HepG2 (cell line): Measurements from ENCODE around the gene SHANK2. TPM values are rescaled to one million over a fixed set of nuclear protein-coding genes. Genes with fewer than 3 reads are reported as not detected.

Experiments
- CHD4 ChIP-seq: fragments of 200-600 bp; sonication (generic); IDR thresholded peaks from 2 replicates; pipeline ENCODE4 v1.7.0; 2017; ENCODE audit warnings: mild to moderate bottlenecking, low read length, borderline replicate concordance
- GABPA ChIP-seq, 2 experiments: IDR thresholded peaks; 2 replicates each; pipeline ENCODE4 v1.6.1; 2011 to 2016; ENCODE audit warnings: low read depth in 2 of 2, low read length in 1 of 2, missing biosample characterization in 1 of 2, missing genetic modification characterization in 1 of 2
- KDM5B ChIP-seq: sonication (generic); formaldehyde crosslinking; IDR thresholded peaks from 2 replicates; pipeline ENCODE4 v1.4.0; 2020; ENCODE audit warnings: missing genetic modification reagents, mild to moderate bottlenecking, borderline replicate concordance
- NKX3-1 ChIP-seq: sonication (generic); formaldehyde crosslinking; IDR thresholded peaks from 2 replicates; pipeline ENCODE4 v1.5.0; 2020; ENCODE audit warnings: missing genetic modification reagents
- PHF8 ChIP-seq: sonication (generic); formaldehyde crosslinking; IDR thresholded peaks from 2 replicates; pipeline ENCODE4 v1.5.0; 2020; ENCODE audit warnings: missing genetic modification reagents
- POGK ChIP-seq: sonication (generic); formaldehyde crosslinking; conservative IDR thresholded peaks from 2 replicates; pipeline ENCODE4 v1.8.0; 2022; ENCODE audit warnings: mild to moderate bottlenecking, moderate library complexity, missing genetic modification reagents
- TBX3 ChIP-seq: fragments of 450-650 bp; IDR thresholded peaks from 2 replicates; pipeline ENCODE4 v1.6.1; 2017; ENCODE audit warnings: antibody characterized with exemption, mild to moderate bottlenecking, inconsistent platforms, borderline replicate concordance
- TCF7L2 ChIP-seq: IDR thresholded peaks from 2 replicates; pipeline ENCODE4 v1.6.1; 2011; ENCODE audit warnings: mild to moderate bottlenecking, low read depth, low read length, moderate library complexity
- UBTF ChIP-seq: sonication (generic); formaldehyde crosslinking; IDR thresholded peaks from 2 replicates; pipeline ENCODE4 v1.4.0; 2020; ENCODE audit warnings: mild to moderate bottlenecking, missing genetic modification reagents
- ZFP90 ChIP-seq: sonication (generic); formaldehyde crosslinking; IDR thresholded peaks from 2 replicates; pipeline ENCODE4 v1.8.0; 2022; ENCODE audit warnings: missing genetic modification reagents, mild to moderate bottlenecking, inconsistent platforms, borderline replicate concordance
- ZFYVE20 ChIP-seq: sonication (generic); formaldehyde crosslinking; IDR thresholded peaks from 2 replicates; pipeline ENCODE4 v1.8.0; 2023; ENCODE audit warnings: low read depth, mild to moderate bottlenecking, moderate library complexity, missing genetic modification reagents, borderline replicate concordance
- ZNF20 ChIP-seq: sonication (generic); formaldehyde crosslinking; IDR thresholded peaks from 2 replicates; pipeline ENCODE4 v1.4.0; 2020; ENCODE audit warnings: mild to moderate bottlenecking, moderate library complexity, missing genetic modification reagents
- ZNF451 ChIP-seq: sonication (generic); formaldehyde crosslinking; IDR thresholded peaks from 2 replicates; pipeline ENCODE4 v1.5.0; 2020; ENCODE audit warnings: mild to moderate bottlenecking, missing genetic modification reagents
- ZNF607 ChIP-seq: sonication (generic); formaldehyde crosslinking; IDR thresholded peaks from 2 replicates; pipeline ENCODE4 v1.5.1; 2020; ENCODE audit warnings: missing genetic modification reagents, mild to moderate bottlenecking, borderline replicate concordance
- ZNF670 ChIP-seq: sonication (generic); formaldehyde crosslinking; IDR thresholded peaks from 2 replicates; pipeline ENCODE4 v1.8.0; 2022; ENCODE audit warnings: mild to moderate bottlenecking, missing genetic modification reagents, borderline replicate concordance
- ZNF746 ChIP-seq: sonication (generic); formaldehyde crosslinking; IDR thresholded peaks from 2 replicates; pipeline ENCODE4 v1.8.0; 2022; ENCODE audit warnings: mild to moderate bottlenecking, missing genetic modification reagents
- ZNF75D ChIP-seq: sonication (generic); formaldehyde crosslinking; IDR thresholded peaks from 2 replicates; pipeline ENCODE4 v1.8.1; 2023; ENCODE audit warnings: missing genetic modification reagents, mild to moderate bottlenecking, borderline replicate concordance
- ZSCAN29 ChIP-seq: sonication (generic); formaldehyde crosslinking; conservative IDR thresholded peaks from 2 replicates; pipeline ENCODE4 v1.4.0; 2020; ENCODE audit warnings: mild to moderate bottlenecking, missing genetic modification reagents
- polyA plus RNA-seq, 8 experiments: library from polyadenylated mRNA; depleted of rRNA in 3 of 8; stranded (reverse) in 7 of 8; unstranded in 1 of 8; fragments of >200 nt; fragmentation: Illumina TruSeq in 4 of 8; extraction: Trizol in 4 of 8; gene quantifications; 2 replicates each; pipeline versions ENCODE4 v1.2.1 to v1.2.3, GENCODE V29; 2011 to 2016; ENCODE audit warnings: low read depth in 4 of 8, missing spikeins in 1 of 8, mixed read lengths in 1 of 8; ENCODE audit not compliant: insufficient read depth in 1 of 8
- total RNA-seq, 5 experiments: library from RNA; depleted of rRNA; stranded (reverse); fragments of >200 nt; fragmentation: Illumina TruSeq; extraction: Trizol; gene quantifications; 2 replicates each; pipeline ENCODE4 v1.2.3, GENCODE V29; 2016; ENCODE audit warnings: low read depth in 1 of 5
- TF ChIP-seq, protein P1 (sequence below): sonication (generic); formaldehyde crosslinking; IDR thresholded peaks from 2 replicates; pipeline ENCODE4 v1.4.0; 2020; ENCODE audit warnings: missing genetic modification reagents
- TF ChIP-seq, protein P2 (sequence below): sonication (generic); formaldehyde crosslinking; IDR thresholded peaks from 2 replicates; pipeline ENCODE4 v1.4.0; 2020; ENCODE audit warnings: missing genetic modification reagents, mild to moderate bottlenecking, borderline replicate concordance
- TF ChIP-seq, protein P3 (sequence below): sonication (generic); formaldehyde crosslinking; IDR thresholded peaks from 2 replicates; pipeline ENCODE4 v1.5.1; 2020; ENCODE audit warnings: missing genetic modification reagents, mild to moderate bottlenecking, borderline replicate concordance

SHANK2 gene
- total and polyA plus RNA-seq, 2 of the 13 experiments (the other 11 are each of a cell fraction or from before 2014, with no cell fraction given), result 10.2 to 13.0 TPM

DNA sequence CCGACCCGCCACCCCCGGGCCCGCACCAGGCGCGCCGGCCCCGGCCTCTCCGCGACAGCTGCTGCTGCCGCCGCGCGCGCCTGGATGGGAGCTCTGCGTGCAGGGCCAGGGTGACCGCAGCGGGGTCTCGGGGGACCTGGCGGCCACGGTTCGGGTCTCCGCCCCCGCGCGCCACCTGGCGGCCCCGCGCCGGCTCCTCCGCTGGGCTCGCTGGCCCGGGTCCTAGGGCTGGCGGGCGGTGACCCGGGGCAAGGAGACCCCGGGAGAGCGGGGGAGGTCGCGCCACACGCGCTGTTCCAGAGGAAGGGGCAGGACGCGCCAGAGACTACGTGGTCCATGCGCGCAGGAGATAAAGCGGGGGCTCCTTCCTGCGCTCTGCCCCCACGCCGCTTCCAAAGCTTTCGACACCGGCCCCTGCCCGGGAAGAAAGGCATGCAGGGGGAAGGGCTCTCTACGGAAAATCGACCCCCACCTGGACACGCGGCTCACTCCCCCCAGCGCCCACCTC, 562 bp downstream of the SHANK2 start (continued):
- TF ChIP-seq, protein P1, sequence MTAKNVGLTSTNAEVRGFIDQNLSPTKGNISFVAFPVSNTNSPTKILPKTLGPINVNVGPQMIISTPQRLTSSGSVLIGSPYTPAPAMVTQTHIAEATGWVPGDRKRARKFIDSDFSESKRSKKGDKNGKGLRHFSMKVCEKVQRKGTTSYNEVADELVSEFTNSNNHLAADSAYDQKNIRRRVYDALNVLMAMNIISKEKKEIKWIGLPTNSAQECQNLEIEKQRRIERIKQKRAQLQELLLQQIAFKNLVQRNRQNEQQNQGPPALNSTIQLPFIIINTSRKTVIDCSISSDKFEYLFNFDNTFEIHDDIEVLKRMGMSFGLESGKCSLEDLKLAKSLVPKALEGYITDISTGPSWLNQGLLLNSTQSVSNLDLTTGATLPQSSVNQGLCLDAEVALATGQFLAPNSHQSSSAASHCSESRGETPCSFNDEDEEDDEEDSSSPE (CRISPR knock-in tag), result peak; percentile 33; the same call in 1 of the 2 replicates
- no peak for TF ChIP-seq ZFP90 (CRISPR knock-in tag)
- peak; percentile 68; the same call in 1 of the 2 replicates for TF ChIP-seq UBTF (CRISPR knock-in tag)
- no peak for TF ChIP-seq ZNF746 (CRISPR knock-in tag)
- TF ChIP-seq, protein P2, sequence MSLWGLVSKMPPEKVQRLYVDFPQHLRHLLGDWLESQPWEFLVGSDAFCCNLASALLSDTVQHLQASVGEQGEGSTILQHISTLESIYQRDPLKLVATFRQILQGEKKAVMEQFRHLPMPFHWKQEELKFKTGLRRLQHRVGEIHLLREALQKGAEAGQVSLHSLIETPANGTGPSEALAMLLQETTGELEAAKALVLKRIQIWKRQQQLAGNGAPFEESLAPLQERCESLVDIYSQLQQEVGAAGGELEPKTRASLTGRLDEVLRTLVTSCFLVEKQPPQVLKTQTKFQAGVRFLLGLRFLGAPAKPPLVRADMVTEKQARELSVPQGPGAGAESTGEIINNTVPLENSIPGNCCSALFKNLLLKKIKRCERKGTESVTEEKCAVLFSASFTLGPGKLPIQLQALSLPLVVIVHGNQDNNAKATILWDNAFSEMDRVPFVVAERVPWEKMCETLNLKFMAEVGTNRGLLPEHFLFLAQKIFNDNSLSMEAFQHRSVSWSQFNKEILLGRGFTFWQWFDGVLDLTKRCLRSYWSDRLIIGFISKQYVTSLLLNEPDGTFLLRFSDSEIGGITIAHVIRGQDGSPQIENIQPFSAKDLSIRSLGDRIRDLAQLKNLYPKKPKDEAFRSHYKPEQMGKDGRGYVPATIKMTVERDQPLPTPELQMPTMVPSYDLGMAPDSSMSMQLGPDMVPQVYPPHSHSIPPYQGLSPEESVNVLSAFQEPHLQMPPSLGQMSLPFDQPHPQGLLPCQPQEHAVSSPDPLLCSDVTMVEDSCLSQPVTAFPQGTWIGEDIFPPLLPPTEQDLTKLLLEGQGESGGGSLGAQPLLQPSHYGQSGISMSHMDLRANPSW (CRISPR knock-in tag), result no peak
- no peak; the same call in 1 of the 2 replicates for TF ChIP-seq ZNF451 (CRISPR knock-in tag)
- TF ChIP-seq ZFYVE20 (CRISPR knock-in tag), result no peak
- TF ChIP-seq CHD4, result no peak
- TF ChIP-seq ZNF75D (CRISPR knock-in tag), result no peak
- TF ChIP-seq GABPA (IDR thresholded peaks at IDR 0.05; ENCODE audit: low read depth, low read length), result no peak
- no peak for TF ChIP-seq GABPA (CRISPR knock-in tag; IDR thresholded peaks at IDR 0.05; ENCODE audit: low read depth)
- TF ChIP-seq PHF8 (CRISPR knock-in tag), result peak; percentile 57
- TF ChIP-seq KDM5B (CRISPR knock-in tag), result peak; percentile 25; the same call in 1 of the 2 replicates
- TF ChIP-seq ZSCAN29 (CRISPR knock-in tag), result no peak
- no peak for TF ChIP-seq TCF7L2
- TF ChIP-seq NKX3-1 (CRISPR knock-in tag), result no peak
- no peak for TF ChIP-seq TBX3
- TF ChIP-seq, protein P3, sequence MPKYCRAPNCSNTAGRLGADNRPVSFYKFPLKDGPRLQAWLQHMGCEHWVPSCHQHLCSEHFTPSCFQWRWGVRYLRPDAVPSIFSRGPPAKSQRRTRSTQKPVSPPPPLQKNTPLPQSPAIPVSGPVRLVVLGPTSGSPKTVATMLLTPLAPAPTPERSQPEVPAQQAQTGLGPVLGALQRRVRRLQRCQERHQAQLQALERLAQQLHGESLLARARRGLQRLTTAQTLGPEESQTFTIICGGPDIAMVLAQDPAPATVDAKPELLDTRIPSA, result 0 out of 2 replicates have a peak, but pooled peaks have one; percentile 17
- TF ChIP-seq POGK, result no peak
- TF ChIP-seq ZNF20, result no peak
- TF ChIP-seq ZNF607 (CRISPR knock-in tag), result no peak
- TF ChIP-seq ZNF670 (CRISPR knock-in tag), result no peak
